HG03135 (cell line): ENCODE measurements around the gene UBR1.

Experiments
- ATAC-seq: cut with Tn5 transposase; IDR thresholded peaks from one replicate; pipeline ENCODE4 v1.9.1; 2021; ENCODE audit warnings: mild to moderate bottlenecking, moderate library complexity; ENCODE audit not compliant: unreplicated experiment

The UBR1 gene

GRCh38 chr15:43111354-43111753 is 5.5 kb upstream of the UBR1 start:
- ATAC-seq, result no peak

- ATAC-seq, result no peak
These were observed 1.9 kb upstream of the UBR1 start for GRCh38 chr15:43107751-43108150.

GRCh38 chr15:43106486-43106829 is 620 bp upstream of the UBR1 start:
- no peak for ATAC-seq

- ATAC-seq, result no peak
These were observed 631 bp downstream of the UBR1 start for GRCh38 chr15:43105077-43105736.

GRCh38 chr15:43104426-43104825 is 1.4 kb downstream of the UBR1 start:
- no peak for ATAC-seq

GRCh38 chr15:43103907-43104306 is 1.9 kb downstream of the UBR1 start:
- ATAC-seq, result no peak

- ATAC-seq, result no peak
These were observed 3.7 kb downstream of the UBR1 start for GRCh38 chr15:43102187-43102586.

GRCh38 chr15:43100971-43101370 is 4.9 kb downstream of the UBR1 start:
- ATAC-seq, result no peak

- no peak for ATAC-seq
These were observed 6.6 kb downstream of the UBR1 start for GRCh38 chr15:43099105-43099845.

GRCh38 chr15:43096411-43096810 is 9.4 kb downstream of the UBR1 start:
- ATAC-seq, result no peak

- no peak for ATAC-seq
These were observed 10.0 kb downstream of the UBR1 start for GRCh38 chr15:43095708-43096347.

GRCh38 chr15:43095243-43095642 is 10.6 kb downstream of the UBR1 start:
- ATAC-seq, result no peak

- ATAC-seq, result no peak
These were observed 11.3 kb downstream of the UBR1 start for GRCh38 chr15:43094416-43095030.

GRCh38 chr15:43093026-43093425 is 12.8 kb downstream of the UBR1 start:
- ATAC-seq, result no peak

- ATAC-seq, result no peak
These were observed 14.0 kb downstream of the UBR1 start for GRCh38 chr15:43091859-43092258.

- no peak for ATAC-seq
These were observed 19.3 kb downstream of the UBR1 start for GRCh38 chr15:43086551-43086950.

- ATAC-seq, result no peak
These were observed 19.9 kb downstream of the UBR1 start for GRCh38 chr15:43085921-43086320.

- no peak for ATAC-seq
These were observed 23.3 kb downstream of the UBR1 start for GRCh38 chr15:43082509-43082908.

- ATAC-seq, result no peak
These were observed 24.6 kb downstream of the UBR1 start for GRCh38 chr15:43081283-43081682.

GRCh38 chr15:43071451-43071850 is 34.4 kb downstream of the UBR1 start:
- no peak for ATAC-seq

GRCh38 chr15:43070893-43071292 is 34.9 kb downstream of the UBR1 start:
- no peak for ATAC-seq

- no peak for ATAC-seq
These were observed 35.6 kb downstream of the UBR1 start for GRCh38 chr15:43070249-43070648.
